Tibial nerve (tissue), 3 donors: Measurements from ENCODE around the gene C1orf122.

ENCODE experiments used
- CTCF ChIP-seq, 5 experiments: fragments of 200-600 bp in 3 of 5; fragments of 450-650 bp in 2 of 5; sonication (generic) in 3 of 5; IDR thresholded peaks; one replicate each; pipeline ENCODE4 v1.5.1; 2016 to 2019; ENCODE audit warnings: antibody characterized with exemption in 5 of 5, mild to moderate bottlenecking in 3 of 5, moderate library complexity in 2 of 5
- POLR2A ChIP-seq, 2 donors: fragments of 450-650 bp; IDR thresholded peaks; one replicate each; pipeline ENCODE4 v1.6.1; 2017; ENCODE audit warnings: antibody characterized with exemption in 2 of 2, mild to moderate bottlenecking in 2 of 2, moderate library complexity in 2 of 2

- TF ChIP-seq CTCF (IDR thresholded peaks at IDR 0.05), result no peak
- TF ChIP-seq POLR2A (IDR thresholded peaks at IDR 0.05), result no peak
These were observed 41.9 kb downstream of the C1orf122 start for GRCh38 chr1:37849480-37849879.
